Thyroid gland (tissue), 4 donors: ENCODE data around the gene ATP5F1C. TPM values are rescaled to one million over a fixed set of nuclear protein-coding genes. Genes with fewer than 3 reads are reported as not detected.

Source experiments
- DNase-seq, 2 donors: peaks; one replicate each; pipeline ENCODE4 v3.0.0-alpha.2; 2019
- H3K27ac ChIP-seq, 3 donors: fragments of 200-600 bp; sonication (generic); 1 replicate in 2 of 3; 2 replicates in 1 of 3; pipeline ENCODE4 v1.5.1; 2016 to 2019; ENCODE audit warnings: mild to moderate bottlenecking in 1 of 3, moderate library complexity in 1 of 3
- H3K27me3 ChIP-seq: fragments of 200-600 bp; sonication (generic); one replicate; pipeline ENCODE4 v1.5.1; 2019
- H3K36me3 ChIP-seq, 2 donors: fragments of 200-600 bp; sonication (generic); one replicate each; pipeline ENCODE4 v1.5.1; 2016 to 2019
- H3K4me1 ChIP-seq, 2 donors: fragments of 200-600 bp; sonication (generic); one replicate each; pipeline ENCODE4 v1.5.1; 2017 to 2019
- H3K4me3 ChIP-seq, 3 donors: fragments of 200-600 bp; sonication (generic); replicated peaks in 1 of 3; 1 replicate in 2 of 3; 2 replicates in 1 of 3; pipeline ENCODE4 v1.5.1; 2016; ENCODE audit warnings: mild to moderate bottlenecking in 1 of 3
- H3K9me3 ChIP-seq: fragments of 200-600 bp; sonication (generic); one replicate; pipeline ENCODE4 v1.5.1; 2017
- CTCF ChIP-seq, 6 experiments: fragments of 200-600 bp in 3 of 6; fragments of 450-650 bp in 3 of 6; sonication (generic) in 3 of 6; IDR thresholded peaks; one replicate each; pipeline ENCODE4 v1.5.1; 2016 to 2019; ENCODE audit warnings: antibody characterized with exemption in 6 of 6, mild to moderate bottlenecking in 2 of 6, inconsistent platforms in 1 of 6, moderate library complexity in 1 of 6
- POLR2A ChIP-seq, 2 donors: fragments of 450-650 bp; IDR thresholded peaks; one replicate each; pipeline ENCODE4 v1.6.1; 2017; ENCODE audit warnings: antibody characterized with exemption in 2 of 2, mild to moderate bottlenecking in 2 of 2, moderate library complexity in 1 of 2
- WGBS, 2 donors: methylation state at CpG; one replicate each; pipeline ENCODE4 v1.1.5; 2017; 5-methylcytosine and 5-hydroxymethylcytosine counted together
- intact Hi-C: fragments of 100-400 bp; cut with DNase I; formaldehyde crosslinking; loops from one replicate; pipeline ENCODE4 v1.15.1; 2023
- total RNA-seq, 4 donors: library from RNA; depleted of rRNA; stranded (reverse); fragments of >200 nt; gene quantifications; one replicate each; pipeline ENCODE4 v1.2.3, GENCODE V29; 2016

ATP5F1C gene
- total RNA-seq, 4 donors from 2014 or later = 279 to 417 (median 352) TPM

GRCh38 chr10:7794251-7795026 is 6.5 kb downstream of the ATP5F1C start:
- Histone ChIP-seq H3K9me3 (no peaks in the 10 kb centered on the region), H3K4me3 (no peak overlapping the region), H3K4me1 (peaks cover 20 to 22% of the 10 kb centered on the region in 2 donors), H3K27me3 (no peaks in the 10 kb centered on the region), H3K36me3 (peaks cover 16 to 17% of the 10 kb centered on the region in 2 donors), H3K27ac (no peak overlapping the region)
- 89 to 91% methylated on average over 4 of the region's 4 CpGs for WGBS, 2 donors
- intact Hi-C loops = no loop called here
- no peak for DNase-seq
- TF ChIP-seq CTCF (IDR thresholded peaks at IDR 0.05) (no peak), POLR2A (IDR thresholded peaks at IDR 0.05) (no peak)

GRCh38 chr10:7795605-7796004 is 7.6 kb downstream of the ATP5F1C start:
- no peaks in the 10 kb centered on the region for H3K27me3 ChIP-seq
- peaks cover 26 to 28% of the 10 kb centered on the region in 2 donors for H3K36me3 ChIP-seq
- H3K4me1 ChIP-seq = peaks cover 9 to 16% of the 10 kb centered on the region in 2 donors
- no peak for TF ChIP-seq POLR2A (IDR thresholded peaks at IDR 0.05)
- TF ChIP-seq CTCF (IDR thresholded peaks at IDR 0.05) = no peak
- no peak overlapping the region for H3K27ac ChIP-seq
- H3K4me3 ChIP-seq = no peak overlapping the region
- no peak for DNase-seq
- intact Hi-C loops = no loop called here
- no peaks in the 10 kb centered on the region for H3K9me3 ChIP-seq
- WGBS, 2 donors = 56 to 60% methylated on average over 4 of the region's 4 CpGs

GRCh38 chr10:7797582-7797981 is 9.6 kb downstream of the ATP5F1C start:
- Histone ChIP-seq H3K9me3 (no peaks in the 10 kb centered on the region), H3K27me3 (no peaks in the 10 kb centered on the region), H3K4me3 (no peak overlapping the region), H3K36me3 (peaks cover 45% of the 10 kb centered on the region in 2 donors), H3K27ac (no peak overlapping the region), H3K4me1 (peaks cover 0 to 8% of the 10 kb centered on the region in 2 donors)
- TF ChIP-seq CTCF (IDR thresholded peaks at IDR 0.05) = no peak
- TF ChIP-seq POLR2A (IDR thresholded peaks at IDR 0.05) = no peak
- intact Hi-C loops = no loop called here
- DNase-seq = no peak
- 79 to 83% methylated on average over 6 of the region's 6 CpGs for WGBS, 2 donors

GRCh38 chr10:7802606-7803005 is 14.6 kb downstream of the ATP5F1C start:
- no peaks in the 10 kb centered on the region for H3K27me3 ChIP-seq
- intact Hi-C loops = no loop called here
- no peaks in the 10 kb centered on the region for H3K9me3 ChIP-seq
- DNase-seq = no peak
- H3K4me3 ChIP-seq = no peak overlapping the region
- WGBS, 2 donors = 93 to 97% methylated on average over 4 of the region's 4 CpGs
- H3K27ac ChIP-seq = no peak overlapping the region
- TF ChIP-seq POLR2A (IDR thresholded peaks at IDR 0.05) (no peak), CTCF (IDR thresholded peaks at IDR 0.05) (no peak)
- peaks cover 6 to 11% of the 10 kb centered on the region in 2 donors for H3K4me1 ChIP-seq
- peaks cover 71 to 73% of the 10 kb centered on the region in 2 donors for H3K36me3 ChIP-seq

GRCh38 chr10:7804216-7804615 is 16.2 kb downstream of the ATP5F1C start:
- H3K36me3 ChIP-seq = peaks cover 66 to 69% of the 10 kb centered on the region in 2 donors

More at GRCh38 chr10:7804216-7804615, 16.2 kb downstream of the ATP5F1C start:
- DNase-seq = no peak
- Histone ChIP-seq H3K9me3 (no peaks in the 10 kb centered on the region), H3K27me3 (no peaks in the 10 kb centered on the region), H3K4me3 (no peak overlapping the region), H3K27ac (no peak overlapping the region), H3K4me1 (peaks cover 6 to 11% of the 10 kb centered on the region in 2 donors)
- TF ChIP-seq POLR2A (IDR thresholded peaks at IDR 0.05) (no peak), CTCF (IDR thresholded peaks at IDR 0.05) (no peak)
- whole genome bisulfite sequencing, 2 donors = 90 to 92% methylated on average over 6 of the region's 6 CpGs
- intact Hi-C loops = no loop called here
